HG03039 (cell line): Measurements from ENCODE around the gene DCXR.
"Not testable (repeated sequence)": the region's sequence is repeated elsewhere in the genome, so short reads cannot be mapped to it uniquely, and the experiment has no call there.

ENCODE experiments used
- ATAC-seq: cut with Tn5 transposase; IDR thresholded peaks from one replicate; pipeline ENCODE4 v1.9.1; 2021; ENCODE audit warnings: mild to moderate bottlenecking, moderate library complexity; ENCODE audit not compliant: unreplicated experiment

DCXR gene

DNA sequence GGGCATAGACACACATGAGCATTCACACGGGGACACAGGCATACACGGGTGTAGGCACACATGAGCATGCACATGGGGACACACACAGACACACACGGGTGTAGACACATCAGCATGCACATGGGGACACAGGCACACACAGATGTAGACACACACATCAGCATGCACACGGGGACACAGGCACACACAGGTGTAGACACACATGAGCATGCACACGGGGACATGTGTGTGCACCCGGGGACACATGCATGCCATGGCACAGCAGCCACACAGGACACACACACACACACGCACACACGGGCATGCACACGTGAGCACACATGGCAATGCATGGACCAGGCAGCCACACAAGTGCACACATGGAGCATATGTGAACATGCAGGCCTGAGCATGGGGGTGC lies 5.2 kb upstream of the DCXR start:
- no peak for ATAC-seq

DNA sequence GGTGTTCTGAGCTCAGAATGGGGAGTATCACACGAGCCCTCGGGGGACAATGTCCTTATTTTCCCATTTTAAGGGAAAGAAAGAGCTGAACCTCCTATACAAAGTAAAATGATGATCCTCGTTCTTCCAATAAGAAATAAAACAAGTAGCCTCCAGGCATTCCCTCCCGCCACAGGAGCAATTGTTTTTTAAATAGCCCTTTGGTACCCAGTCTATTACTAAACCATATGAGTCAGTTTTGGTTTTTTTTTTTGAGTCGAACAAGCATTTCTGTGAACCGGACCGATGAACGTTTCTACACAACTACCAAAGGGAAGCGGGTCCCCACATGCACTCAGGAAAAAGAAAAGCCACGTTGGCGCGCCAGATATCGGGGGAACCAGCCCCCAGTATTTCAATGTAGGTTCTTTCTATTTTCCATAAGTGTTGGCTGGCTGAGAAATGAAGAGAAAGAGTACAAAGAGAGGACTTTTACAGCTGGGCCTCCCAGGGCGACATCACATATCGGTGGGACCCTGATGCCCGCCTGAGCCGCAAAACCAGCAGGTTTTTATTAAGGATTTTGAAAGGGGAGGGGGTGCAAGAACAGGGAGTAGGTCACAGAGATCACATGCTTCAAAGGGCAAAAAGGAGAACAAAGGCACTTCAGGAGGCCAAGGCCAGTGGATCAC lies 3.8 kb upstream of the DCXR start:
- ATAC-seq: no peak

DNA sequence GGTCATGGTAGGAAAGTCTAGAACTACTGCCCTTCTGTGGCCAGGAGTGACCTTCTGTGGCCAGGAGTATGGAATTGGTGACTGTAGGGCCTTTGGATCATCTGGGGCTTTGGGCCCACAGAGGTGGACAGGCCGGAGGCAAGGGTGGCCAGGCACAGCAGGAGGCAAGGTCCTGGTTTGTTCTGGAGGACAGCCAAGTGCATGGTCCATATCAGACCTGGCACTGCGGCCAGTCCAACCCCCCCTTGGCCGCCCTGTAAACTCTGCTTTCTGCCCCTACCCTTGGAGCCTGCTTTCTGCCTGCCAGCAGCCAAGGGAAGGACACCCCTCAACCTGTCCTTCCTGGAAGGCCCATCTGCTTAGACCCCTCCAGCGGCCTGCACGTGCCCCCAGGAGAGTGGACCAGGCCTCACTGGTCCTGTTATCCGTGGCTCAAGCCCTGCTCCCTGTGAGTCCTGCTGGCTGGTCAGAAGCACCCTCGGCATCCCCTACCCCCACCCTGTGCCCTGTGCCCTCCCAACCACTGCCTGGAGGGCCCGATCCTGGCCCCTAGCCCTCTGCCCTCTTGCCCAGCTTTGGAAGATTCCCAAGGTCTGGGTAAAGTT lies 2.3 kb upstream of the DCXR start:
- no peak for ATAC-seq

- ATAC-seq: not testable (repeated sequence)
Observed at GRCh38 chr17:82038796-82039409, 1.4 kb upstream of the DCXR start.

- ATAC-seq: no peak
Observed at GRCh38 chr17:82037889-82038195, 345 bp upstream of the DCXR start.

DNA sequence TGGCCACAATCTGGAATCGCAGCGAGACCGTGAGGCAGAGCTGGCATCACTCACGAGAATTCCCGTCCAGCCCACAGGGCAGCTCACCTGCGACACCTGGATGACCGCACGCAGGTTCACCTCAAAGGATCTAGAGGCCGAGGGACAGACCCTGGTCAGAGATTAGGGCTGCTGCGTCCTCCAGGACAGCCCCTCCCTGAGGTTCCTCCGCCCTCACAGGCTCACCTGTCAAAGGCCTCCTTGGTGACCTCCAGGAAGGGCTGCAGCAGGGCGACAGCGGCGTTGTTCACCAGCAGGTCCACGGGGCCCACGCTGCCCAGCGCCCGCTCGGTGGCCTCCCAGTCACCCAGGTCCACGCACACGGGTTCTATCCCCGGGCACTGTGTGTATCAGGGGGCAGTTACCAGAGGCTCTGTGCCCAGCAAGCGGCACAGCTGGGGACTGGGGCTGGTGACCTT lies 834 bp downstream of the DCXR start:
- ATAC-seq: no peak

DNA sequence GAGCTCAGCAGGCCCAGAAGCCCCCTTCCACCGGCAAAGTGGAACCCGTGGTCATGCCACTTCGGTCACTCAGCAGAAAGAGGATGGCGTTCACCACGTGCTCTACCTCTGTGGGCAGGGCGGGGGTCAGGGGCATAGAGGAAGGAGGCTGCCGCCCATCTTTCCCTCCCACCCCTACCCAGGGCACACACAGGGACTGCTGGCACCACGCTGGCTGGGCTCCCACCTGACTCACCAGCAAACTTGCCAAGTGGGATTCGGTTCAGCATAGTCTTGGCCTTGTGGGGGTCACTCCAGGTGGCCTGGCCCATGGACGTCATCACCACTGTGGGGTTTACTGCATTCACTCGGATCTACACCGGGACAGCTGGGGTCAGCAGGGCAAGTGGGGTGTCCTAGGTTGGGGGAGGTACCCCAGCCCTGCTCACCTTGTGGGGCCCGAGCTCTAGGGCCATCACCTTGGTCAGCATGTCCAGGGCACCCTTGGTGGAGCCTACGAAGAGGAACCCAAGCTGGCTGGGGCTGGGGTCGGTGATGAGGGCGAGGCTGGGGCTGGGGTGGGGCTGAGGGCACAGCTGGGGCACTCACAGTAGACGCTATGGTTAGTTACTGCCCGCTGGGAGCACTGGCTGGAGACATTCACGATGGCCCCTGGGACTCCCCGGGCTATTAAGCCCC lies 1.4 kb downstream of the DCXR start:
- no peak for ATAC-seq

- ATAC-seq: no peak
Observed at GRCh38 chr17:82035488-82035887, 2.0 kb downstream of the DCXR start.

DNA sequence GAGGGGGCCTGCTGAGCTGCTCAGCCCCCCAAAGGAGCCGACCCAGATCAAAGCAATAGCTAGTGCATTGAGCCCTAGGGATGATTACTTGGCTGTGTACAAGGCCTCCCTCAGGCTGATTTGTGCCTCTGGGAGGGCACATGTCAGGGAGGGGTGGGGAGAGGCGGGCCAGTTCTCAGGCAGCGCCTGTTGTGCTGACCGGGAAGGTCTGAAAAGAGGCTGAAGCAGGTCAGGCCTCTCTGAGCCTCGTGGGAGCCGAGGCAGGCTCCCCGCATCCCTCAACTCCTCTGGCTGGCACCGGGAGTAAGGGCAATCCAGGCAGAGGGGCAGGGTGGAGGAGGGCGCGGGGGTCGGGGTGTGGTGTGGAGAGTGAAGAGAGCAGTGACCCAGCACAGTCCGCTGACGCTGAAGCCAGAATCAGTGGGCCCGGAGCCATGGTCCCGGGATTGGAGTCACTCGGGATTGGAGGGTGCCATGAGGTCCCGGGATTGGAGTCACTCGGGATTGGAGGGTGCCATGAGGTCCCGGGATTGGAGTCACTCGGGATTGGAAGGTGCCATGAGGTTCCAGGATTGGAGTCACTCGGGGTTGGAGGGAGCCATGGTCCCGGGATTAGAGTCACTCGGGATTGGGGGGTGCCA lies 3.0 kb downstream of the DCXR start:
- no peak for ATAC-seq

DNA sequence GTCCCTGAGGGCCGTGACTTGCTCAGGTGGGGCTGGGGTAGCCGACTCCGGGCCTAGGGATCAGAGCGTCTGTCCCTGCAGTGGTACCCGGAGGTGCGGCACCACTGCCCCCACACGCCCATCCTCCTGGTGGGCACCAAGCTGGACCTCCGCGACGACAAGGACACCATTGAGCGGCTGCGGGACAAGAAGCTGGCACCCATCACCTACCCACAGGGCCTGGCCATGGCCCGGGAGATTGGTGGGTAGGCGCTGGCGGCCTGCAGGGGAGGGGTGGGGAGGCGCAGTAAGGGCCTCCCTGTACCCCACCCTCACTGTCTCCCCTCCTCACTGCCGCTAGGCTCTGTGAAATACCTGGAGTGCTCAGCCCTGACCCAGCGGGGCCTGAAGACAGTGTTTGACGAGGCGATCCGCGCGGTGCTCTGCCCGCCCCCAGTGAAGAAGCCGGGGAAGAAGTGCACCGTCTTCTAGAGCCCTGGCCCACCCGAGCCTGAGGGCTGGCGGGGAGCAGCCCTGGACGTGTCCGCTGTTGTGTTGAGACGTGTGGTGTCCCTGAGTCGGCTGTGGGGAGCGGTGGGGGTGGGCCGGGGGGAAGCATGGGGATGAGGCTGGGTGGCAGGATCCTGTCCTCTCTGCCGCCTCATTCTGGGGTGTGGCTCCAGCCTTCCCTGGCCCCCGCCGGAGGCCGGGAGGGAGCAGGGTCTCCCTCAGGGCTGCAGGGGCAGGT lies 4.0 kb downstream of the DCXR start:
- ATAC-seq: no peak

DNA sequence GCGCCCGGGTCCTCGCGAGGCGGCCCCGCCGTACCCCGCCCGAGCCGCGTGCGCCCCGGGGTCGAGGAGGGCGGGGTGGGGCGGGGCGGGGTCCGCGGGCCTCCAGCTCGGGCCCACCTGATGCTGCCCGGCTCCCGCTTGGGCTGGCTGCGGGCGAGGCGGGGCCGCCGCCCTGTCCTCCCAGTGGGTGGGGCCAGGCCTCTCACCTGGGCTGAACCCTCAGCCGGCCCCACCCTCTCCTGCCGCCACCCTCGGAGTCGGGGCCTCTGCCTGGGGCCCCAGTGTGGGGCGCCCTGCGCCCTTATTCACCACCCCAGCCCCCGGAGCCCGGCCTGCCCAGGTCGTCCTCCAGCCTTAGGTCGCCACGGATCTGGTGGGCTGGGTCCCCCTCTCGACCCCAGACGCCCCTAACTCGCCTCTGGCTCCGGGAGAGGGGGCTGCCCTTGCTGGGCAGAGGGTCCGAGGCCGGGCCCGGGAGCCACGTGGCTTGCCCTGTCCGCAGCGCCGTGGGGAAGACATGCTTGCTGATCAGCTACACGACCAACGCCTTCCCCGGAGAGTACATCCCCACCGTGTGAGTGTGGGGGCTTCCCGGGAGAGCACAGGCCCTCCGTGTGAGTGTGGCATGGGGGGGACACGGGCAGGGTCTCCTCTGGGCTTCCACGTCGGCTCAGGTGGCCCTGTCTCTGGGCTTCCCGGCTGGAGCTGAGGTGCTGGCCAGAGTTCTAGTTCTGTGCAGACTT lies 5.4 kb downstream of the DCXR start:
- ATAC-seq: no peak

DNA sequence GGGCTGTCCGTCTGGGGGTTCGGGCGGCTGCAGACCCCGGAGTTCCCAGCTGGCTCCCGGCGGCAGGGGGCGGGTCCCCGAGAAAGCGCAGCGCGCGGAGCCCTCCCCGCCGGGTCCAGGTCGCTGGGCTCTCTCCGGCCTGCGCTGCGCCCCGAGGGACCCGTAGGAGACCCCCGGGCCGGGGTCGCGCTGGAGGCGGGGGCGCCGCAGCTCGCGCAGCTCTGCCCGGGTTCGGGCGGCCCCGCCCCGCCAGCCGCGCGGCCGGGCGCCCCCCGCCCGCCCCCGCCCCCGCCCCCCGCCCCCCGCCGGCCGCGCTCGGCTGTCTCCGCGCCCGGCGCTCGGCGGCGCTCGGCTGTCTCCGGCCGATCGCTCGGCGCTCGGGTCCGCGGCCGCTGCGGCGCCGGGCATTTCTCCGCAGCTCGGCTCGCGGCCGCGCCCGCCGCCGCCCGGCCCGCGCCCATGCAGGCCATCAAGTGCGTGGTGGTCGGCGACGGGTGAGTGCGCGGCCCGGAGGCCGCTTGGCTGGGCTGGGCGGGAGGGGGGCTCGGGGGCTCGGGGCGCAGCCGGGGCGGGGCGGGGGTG lies 6.1 kb downstream of the DCXR start, which contains the start of gene RAC3:
Gene RAC3, plus strand, starts transcription at position 376 of the 582 bp plus-strand sequence. Its CDS starts 84 bp downstream, at position 460.
- no peak for ATAC-seq

DNA sequence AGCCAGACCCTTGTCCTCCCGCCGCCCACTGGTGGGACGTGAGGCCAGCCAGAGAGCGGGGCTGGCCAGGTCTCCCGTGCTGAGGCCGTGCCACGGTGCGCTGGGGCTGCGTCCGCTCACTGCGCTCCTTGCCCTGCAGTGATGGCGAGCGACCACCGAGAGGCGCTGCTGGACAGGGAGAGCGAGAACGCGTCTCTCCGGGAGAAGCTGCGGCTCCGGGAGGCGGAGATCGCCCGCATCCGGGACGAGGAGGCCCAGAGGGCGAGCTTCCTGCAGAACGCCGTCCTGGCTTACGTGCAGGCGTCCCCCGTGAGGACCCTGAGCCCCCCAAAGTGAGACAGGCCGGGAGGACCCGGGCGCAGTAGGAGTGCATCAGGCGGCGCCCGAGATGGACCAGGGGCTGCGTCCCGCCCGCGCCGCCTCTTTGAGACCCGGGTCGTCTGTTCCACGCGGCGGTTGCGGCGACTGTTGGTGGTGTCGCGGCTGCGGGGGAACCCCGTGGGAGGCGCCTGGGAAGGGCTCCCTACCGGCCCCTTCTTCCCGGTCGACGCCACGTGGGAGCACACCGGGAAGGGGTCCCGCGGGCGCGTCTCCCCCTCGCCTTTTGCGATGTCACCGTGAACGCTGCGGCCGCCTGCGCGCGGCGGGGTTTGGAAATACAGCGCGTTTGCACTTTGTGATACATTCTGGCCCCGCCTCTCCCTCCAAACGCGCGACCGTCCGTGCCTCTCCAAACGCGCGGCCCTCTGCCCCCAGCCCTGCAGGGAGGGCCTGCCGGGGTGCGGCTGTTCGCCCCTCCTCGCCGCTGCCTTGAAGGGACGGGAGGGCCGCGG lies 6.8 kb downstream of the DCXR start:
- no peak for ATAC-seq

GRCh38 chr17:82029990-82030469 lies 7.5 kb downstream of the DCXR start:
- no peak for ATAC-seq

GRCh38 chr17:82029391-82029790 lies 8.1 kb downstream of the DCXR start:
- no peak for ATAC-seq

DNA sequence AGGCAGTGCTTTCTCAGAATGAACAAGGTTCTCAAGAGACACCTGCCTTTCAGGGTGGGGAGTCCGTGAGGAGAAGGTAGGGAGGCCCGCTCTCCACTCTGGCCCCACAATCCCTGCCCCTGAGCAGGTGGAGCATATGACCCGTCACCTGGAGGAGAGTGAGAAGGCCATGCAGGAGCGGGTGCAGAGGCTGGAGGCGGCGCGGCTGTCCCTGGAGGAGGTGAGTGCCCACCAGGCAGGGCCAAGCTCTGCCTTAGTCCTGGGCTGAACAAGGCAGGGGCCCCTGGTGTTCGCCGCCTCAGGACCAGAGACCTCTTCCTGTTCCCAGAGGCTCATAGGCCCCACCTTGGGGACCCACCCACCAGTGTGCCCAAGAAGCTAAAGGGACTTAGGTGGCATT lies 8.5 kb downstream of the DCXR start:
- ATAC-seq: no peak

GRCh38 chr17:82028246-82028645 lies 9.3 kb downstream of the DCXR start:
- no peak for ATAC-seq

- ATAC-seq: no peak
Observed at GRCh38 chr17:82025401-82026107, 11.9 kb downstream of the DCXR start.
